Activated T-cell treated with anti-CD3 and anti-CD28 coated beads for 4 hours (primary cell): ENCODE results near the gene UBXN7.
"Not testable (repeated sequence)": the region's sequence is repeated elsewhere in the genome, so short reads cannot be mapped to it uniquely, and the experiment has no call there.

Source experiments
- DNase-seq: peaks from one replicate; pipeline ENCODE4 v3.0.0-alpha.2; 2020

UBXN7 gene

DNA sequence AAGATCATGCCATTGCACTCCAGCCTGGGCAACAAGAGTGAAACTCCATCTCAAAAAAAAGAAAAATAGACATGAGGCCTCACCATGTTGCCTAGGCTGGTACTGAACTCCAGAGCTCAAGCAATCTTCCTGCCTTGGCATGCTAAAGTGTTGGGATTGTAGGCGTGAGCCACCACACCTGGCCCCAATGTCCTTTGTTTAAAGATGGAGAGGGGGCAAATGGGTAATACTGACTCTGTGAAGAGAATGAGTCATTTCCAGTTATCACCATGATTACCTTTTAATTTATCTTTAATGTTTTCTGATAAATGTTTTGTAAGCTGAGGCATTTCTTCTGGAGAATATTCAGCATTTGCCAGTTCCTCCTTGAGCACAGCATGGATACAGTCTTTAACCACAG lies 116.4 kb downstream of the UBXN7 start:
- no peak for DNase-seq

DNA sequence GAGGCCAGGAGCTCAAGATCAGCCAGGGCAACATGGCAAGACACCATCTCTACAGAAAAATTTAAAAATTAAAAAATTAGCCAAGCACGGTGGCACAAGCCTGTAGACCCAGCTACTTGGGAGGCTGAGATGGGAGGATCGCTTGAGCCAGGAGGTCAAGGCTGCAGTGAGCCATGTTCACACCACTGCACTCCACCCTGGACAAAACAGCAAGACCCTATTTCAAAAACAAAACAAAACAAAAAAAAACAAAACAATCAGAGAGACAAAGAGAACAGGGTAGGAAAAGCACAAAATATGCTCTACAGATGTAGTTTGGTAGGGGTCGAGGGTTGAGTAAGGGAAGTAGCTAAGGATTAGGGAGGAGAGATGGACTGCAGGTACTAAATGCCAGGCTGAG lies 117.6 kb downstream of the UBXN7 start:
- no peak for DNase-seq

DNA sequence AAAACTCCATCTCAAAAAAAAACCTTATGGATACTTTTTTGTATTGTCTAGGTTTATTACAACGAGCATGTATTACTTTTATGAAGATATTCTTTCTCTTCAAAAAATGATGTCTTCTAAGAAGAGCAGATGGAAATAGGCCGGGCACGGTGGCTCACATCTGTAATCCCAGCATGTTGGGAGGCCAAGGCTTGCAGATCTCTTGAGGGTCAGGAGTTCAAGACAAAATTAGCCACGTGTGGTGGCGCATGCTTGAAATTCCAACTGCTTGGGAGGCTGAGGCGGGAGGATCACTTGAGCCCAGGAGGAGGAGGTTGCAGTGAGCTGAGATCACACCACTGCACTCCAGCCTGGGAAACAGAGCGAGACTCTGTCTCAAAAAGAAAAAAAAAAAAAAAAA lies 118.1 kb downstream of the UBXN7 start:
- DNase-seq: not testable (repeated sequence)

DNA sequence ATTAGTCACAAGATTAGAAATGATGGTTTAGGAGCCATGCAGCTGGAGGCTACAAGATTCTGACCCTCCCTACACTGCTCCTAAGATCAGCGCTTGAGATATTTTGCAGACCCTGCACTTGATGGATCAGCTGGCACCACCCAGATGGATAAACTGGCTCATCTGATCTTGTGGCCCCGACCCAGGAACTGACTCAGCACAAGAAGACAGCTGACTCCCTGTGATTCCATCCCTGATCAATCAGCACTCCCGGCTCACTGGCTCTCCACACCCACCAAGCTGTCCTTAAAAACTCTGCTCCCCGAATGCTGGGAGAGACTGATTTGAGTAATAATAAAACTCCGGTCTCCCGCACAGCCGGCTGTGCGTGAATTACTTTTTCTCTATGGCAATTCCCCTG lies 129.3 kb downstream of the UBXN7 start:
- not testable (repeated sequence) for DNase-seq

DNA sequence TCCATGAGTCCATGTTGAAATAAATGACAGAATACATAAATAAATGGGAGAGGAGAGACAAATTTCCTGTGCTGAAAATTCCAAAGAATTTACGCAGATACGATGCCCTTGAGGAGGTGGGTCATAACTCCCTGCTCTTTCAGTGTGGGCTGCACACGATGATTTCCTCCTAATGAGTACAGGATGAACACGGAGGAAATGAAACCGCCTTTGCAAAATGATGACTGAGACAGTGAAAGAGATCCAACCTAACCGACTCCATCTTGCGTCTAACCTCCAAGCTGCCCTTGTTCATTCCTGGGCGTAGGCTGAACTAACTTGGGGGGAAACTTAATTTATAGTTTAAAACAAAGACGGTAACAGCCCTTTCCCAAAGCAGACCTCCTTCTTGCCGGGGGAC lies 129.7 kb downstream of the UBXN7 start:
- not testable (repeated sequence) for DNase-seq

DNA sequence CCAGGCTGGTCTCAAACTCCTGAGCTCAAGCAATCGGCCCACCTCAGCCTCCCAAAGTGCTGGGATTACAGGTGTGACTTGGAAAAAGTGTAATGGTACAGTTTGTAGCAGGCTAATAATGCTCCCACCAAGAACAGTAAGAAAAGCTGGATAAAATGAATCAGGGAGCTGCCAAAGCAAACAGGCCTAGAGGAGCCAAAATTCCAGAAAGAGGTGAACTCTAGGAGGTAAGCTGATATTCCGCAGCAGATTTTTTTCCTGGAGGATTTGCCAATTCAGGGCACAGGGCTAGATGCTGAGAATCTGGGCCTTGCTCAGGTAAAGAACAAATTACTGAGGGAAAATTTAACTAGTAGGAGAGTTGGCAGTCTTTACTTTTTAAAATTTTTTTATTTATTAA lies 133.7 kb downstream of the UBXN7 start:
- no peak for DNase-seq
